Stimulated activated memory B cell treated with anti-CD40 and anti-IgM and Interleukin-4, amounts not matched to agents 10 μg/mL and 1 μg/mL and 100 μg/mL, for 72 hours (primary cell): Measurements from ENCODE around the gene BZW2.

Experiments used
- ATAC-seq: fragments of 150-1000 bp; cut with Tn5 transposase; 2 replicates; pipeline ENCODE4 v1.10.0; 2021
- H3K27ac Mint-ChIP-seq: one replicate; pipeline ENCODE4 v1.8.0; 2022; ENCODE audit warnings: mild to moderate bottlenecking, mixed read lengths
- H3K27me3 Mint-ChIP-seq: one replicate; pipeline ENCODE4 v1.8.0; 2022; ENCODE audit warnings: mixed read lengths
- H3K36me3 Mint-ChIP-seq: one replicate; pipeline ENCODE4 v1.8.0; 2022; ENCODE audit warnings: mixed read lengths
- H3K4me1 Mint-ChIP-seq: one replicate; pipeline ENCODE4 v1.8.0; 2022; ENCODE audit warnings: mixed read lengths
- H3K4me3 Mint-ChIP-seq: one replicate; pipeline ENCODE4 v1.8.0; 2022; ENCODE audit warnings: mild to moderate bottlenecking, moderate library complexity, mixed read lengths
- H3K9me3 Mint-ChIP-seq: one replicate; pipeline ENCODE4 v1.8.0; 2022; ENCODE audit warnings: mixed read lengths

The BZW2 gene

GRCh38 chr7:16634271-16634738, 11.7 kb upstream of the BZW2 start:
- ATAC-seq: no peak
- Mint-ChIP-seq H3K27me3 (no peaks in the 10 kb centered on the region), H3K4me1 (no peaks in the 10 kb centered on the region)

GRCh38 chr7:16636555-16637101, 9.4 kb upstream of the BZW2 start:
- Mint-ChIP-seq H3K9me3 (no peaks in the 10 kb centered on the region), H3K4me3 (no peak overlapping the region), H3K27ac (no peak overlapping the region), H3K27me3 (no peaks in the 10 kb centered on the region), H3K36me3 (peaks cover 38% of the 10 kb centered on the region), H3K4me1 (no peaks in the 10 kb centered on the region)
- no peak for ATAC-seq

More at GRCh38 chr7:16634271-16634738, 11.7 kb upstream of the BZW2 start:
- Mint-ChIP-seq H3K27ac (no peak overlapping the region), H3K36me3 (peaks cover 44% of the 10 kb centered on the region), H3K9me3 (no peaks in the 10 kb centered on the region), H3K4me3 (no peak overlapping the region)

GRCh38 chr7:16637379-16637778, 8.6 kb upstream of the BZW2 start:
- no peak for ATAC-seq
- Mint-ChIP-seq H3K27me3 (no peaks in the 10 kb centered on the region), H3K9me3 (no peaks in the 10 kb centered on the region), H3K27ac (no peak overlapping the region), H3K36me3 (peaks cover 31% of the 10 kb centered on the region), H3K4me3 (no peak overlapping the region), H3K4me1 (no peaks in the 10 kb centered on the region)

GRCh38 chr7:16638282-16639280, 7.4 kb upstream of the BZW2 start:
- peaks cover 29% of the 10 kb centered on the region for H3K36me3 Mint-ChIP-seq
- no peaks in the 10 kb centered on the region for H3K27me3 Mint-ChIP-seq
- no peak overlapping the region for H3K4me3 Mint-ChIP-seq
- peaks cover 9% of the 10 kb centered on the region for H3K4me1 Mint-ChIP-seq
- H3K9me3 Mint-ChIP-seq: no peaks in the 10 kb centered on the region
- no peak for ATAC-seq
- no peak overlapping the region for H3K27ac Mint-ChIP-seq

GRCh38 chr7:16644157-16644556, 1.8 kb upstream of the BZW2 start:
- Mint-ChIP-seq H3K4me3 (peak overlapping the region; percentile 97), H3K27ac (peak overlapping the region; percentile 98), H3K27me3 (no peaks in the 10 kb centered on the region), H3K4me1 (peaks cover 47% of the 10 kb centered on the region), H3K9me3 (no peaks in the 10 kb centered on the region), H3K36me3 (peaks cover under 1% of the 10 kb centered on the region)
- no peak for ATAC-seq

GRCh38 chr7:16644636-16645592, 1.1 kb upstream of the BZW2 start:
- H3K4me3 Mint-ChIP-seq: peak overlapping the region; percentile 97
- ATAC-seq: peak; percentile 21
- H3K4me1 Mint-ChIP-seq: peaks cover 49% of the 10 kb centered on the region
- H3K36me3 Mint-ChIP-seq: no peaks in the 10 kb centered on the region
- H3K27me3 Mint-ChIP-seq: no peaks in the 10 kb centered on the region
- H3K9me3 Mint-ChIP-seq: no peaks in the 10 kb centered on the region
- peak overlapping the region; percentile 98 for H3K27ac Mint-ChIP-seq

GRCh38 chr7:16646472-16647072, 591 bp downstream of the BZW2 start:
- peaks cover 55% of the 10 kb centered on the region for H3K4me1 Mint-ChIP-seq
- H3K27ac Mint-ChIP-seq: peak overlapping the region; percentile 98
- no peaks in the 10 kb centered on the region for H3K36me3 Mint-ChIP-seq
- no peaks in the 10 kb centered on the region for H3K27me3 Mint-ChIP-seq
- no peaks in the 10 kb centered on the region for H3K9me3 Mint-ChIP-seq
- peak; percentile 35 for ATAC-seq
- peak overlapping the region; percentile 97 for H3K4me3 Mint-ChIP-seq

GRCh38 chr7:16647435-16647960, 1.5 kb downstream of the BZW2 start:
- peaks cover 61% of the 10 kb centered on the region for H3K4me1 Mint-ChIP-seq
- no peaks in the 10 kb centered on the region for H3K9me3 Mint-ChIP-seq
- H3K4me3 Mint-ChIP-seq: peak overlapping the region; percentile 97
- peak overlapping the region; percentile 98 for H3K27ac Mint-ChIP-seq
- ATAC-seq: no peak
- H3K27me3 Mint-ChIP-seq: no peaks in the 10 kb centered on the region
- no peaks in the 10 kb centered on the region for H3K36me3 Mint-ChIP-seq

- H3K27ac Mint-ChIP-seq: peak overlapping the region; percentile 5
- peak overlapping the region; percentile 8 for H3K4me3 Mint-ChIP-seq
- ATAC-seq: no peak
- no peaks in the 10 kb centered on the region for H3K9me3 Mint-ChIP-seq
- peaks cover 6% of the 10 kb centered on the region for H3K36me3 Mint-ChIP-seq
- peaks cover 62% of the 10 kb centered on the region for H3K4me1 Mint-ChIP-seq
- H3K27me3 Mint-ChIP-seq: no peaks in the 10 kb centered on the region
Measured at GRCh38 chr7:16648551-16648950, 2.6 kb downstream of the BZW2 start.

- H3K27me3 Mint-ChIP-seq: no peaks in the 10 kb centered on the region
- no peaks in the 10 kb centered on the region for H3K9me3 Mint-ChIP-seq
Measured at GRCh38 chr7:16649196-16649595, 3.2 kb downstream of the BZW2 start.

GRCh38 chr7:16650266-16650665, 4.3 kb downstream of the BZW2 start:
- Mint-ChIP-seq H3K9me3 (no peaks in the 10 kb centered on the region), H3K4me3 (no peak overlapping the region), H3K36me3 (peaks cover 8% of the 10 kb centered on the region), H3K27me3 (no peaks in the 10 kb centered on the region), H3K27ac (no peak overlapping the region), H3K4me1 (peaks cover 53% of the 10 kb centered on the region)
- ATAC-seq: no peak

More at GRCh38 chr7:16649196-16649595, 3.2 kb downstream of the BZW2 start:
- Mint-ChIP-seq H3K36me3 (peaks cover 8% of the 10 kb centered on the region), H3K4me1 (peaks cover 58% of the 10 kb centered on the region), H3K4me3 (no peak overlapping the region), H3K27ac (peak overlapping the region; percentile 5)
- no peak for ATAC-seq

- Mint-ChIP-seq H3K4me3 (no peak overlapping the region), H3K36me3 (peaks cover 16% of the 10 kb centered on the region), H3K4me1 (peaks cover 58% of the 10 kb centered on the region), H3K27me3 (no peaks in the 10 kb centered on the region), H3K27ac (no peak overlapping the region), H3K9me3 (no peaks in the 10 kb centered on the region)
- ATAC-seq: no peak
Measured at GRCh38 chr7:16651396-16652239, 5.6 kb downstream of the BZW2 start.

GRCh38 chr7:16652240-16652583, 6.2 kb downstream of the BZW2 start:
- peaks cover 53% of the 10 kb centered on the region for H3K4me1 Mint-ChIP-seq

GRCh38 chr7:16652888-16653287, 6.9 kb downstream of the BZW2 start:
- Mint-ChIP-seq H3K9me3 (no peaks in the 10 kb centered on the region), H3K27ac (no peak overlapping the region), H3K36me3 (peaks cover 25% of the 10 kb centered on the region), H3K27me3 (no peaks in the 10 kb centered on the region), H3K4me3 (no peak overlapping the region), H3K4me1 (peaks cover 53% of the 10 kb centered on the region)
- ATAC-seq: no peak

More at GRCh38 chr7:16652240-16652583, 6.2 kb downstream of the BZW2 start:
- no peak for ATAC-seq
- peaks cover 19% of the 10 kb centered on the region for H3K36me3 Mint-ChIP-seq
- no peak overlapping the region for H3K27ac Mint-ChIP-seq
- no peaks in the 10 kb centered on the region for H3K9me3 Mint-ChIP-seq
- no peaks in the 10 kb centered on the region for H3K27me3 Mint-ChIP-seq
- H3K4me3 Mint-ChIP-seq: no peak overlapping the region
